ENCODE measurements around the gene USP6NL.
A peak's percentile ranks its signal among the peaks of the same experiment; 100 is the strongest.

The USP6NL gene

GRCh38 chr10:11512596-11512995 lies 98.9 kb downstream of the USP6NL start:
- no peak overlapping the region for H3K4me3 ChIP-seq (ENCODE audit: low read depth, low read length)
- in situ Hi-C loops (cut with HindIII; ENCODE audit: low sequenced_read_pairs) = no loop called here
- TF ChIP-seq CTCF (IDR thresholded peaks at IDR 0.05; ENCODE audit: low read depth, low read length, missing control alignments) = no peak
- no peak for DNase-seq (ENCODE audit: low read depth)

GRCh38 chr10:11511321-11511720 lies 100.1 kb downstream of the USP6NL start:
- peak; percentile 13 for DNase-seq (ENCODE audit: low read depth)
- in situ Hi-C loops (cut with HindIII; ENCODE audit: low sequenced_read_pairs) = no loop called here
- no peak for TF ChIP-seq CTCF (IDR thresholded peaks at IDR 0.05; ENCODE audit: low read depth, low read length, missing control alignments)
- H3K4me3 ChIP-seq (ENCODE audit: low read depth, low read length) = no peak overlapping the region

- H3K4me3 ChIP-seq (ENCODE audit: low read depth, low read length) = no peak overlapping the region
- TF ChIP-seq CTCF (IDR thresholded peaks at IDR 0.05; ENCODE audit: low read depth, low read length, missing control alignments) = no peak
- in situ Hi-C loops (cut with HindIII; ENCODE audit: low sequenced_read_pairs) = no loop called here
- DNase-seq (ENCODE audit: low read depth) = no peak
Observed at GRCh38 chr10:11510736-11511135, 100.7 kb downstream of the USP6NL start.

GRCh38 chr10:11510281-11510680 lies 101.2 kb downstream of the USP6NL start:
- TF ChIP-seq CTCF (IDR thresholded peaks at IDR 0.05; ENCODE audit: low read depth, low read length, missing control alignments) = no peak
- in situ Hi-C loops (cut with HindIII; ENCODE audit: low sequenced_read_pairs) = no loop called here
- no peak overlapping the region for H3K4me3 ChIP-seq (ENCODE audit: low read depth, low read length)
- DNase-seq (ENCODE audit: low read depth) = no peak

- TF ChIP-seq CTCF (IDR thresholded peaks at IDR 0.05; ENCODE audit: low read depth, low read length, missing control alignments) = no peak
- peak; percentile 24 for DNase-seq (ENCODE audit: low read depth)
- H3K4me3 ChIP-seq (ENCODE audit: low read depth, low read length) = no peak overlapping the region
- in situ Hi-C loops (cut with HindIII; ENCODE audit: low sequenced_read_pairs) = no loop called here
Observed at GRCh38 chr10:11509036-11509435, 102.4 kb downstream of the USP6NL start.

GRCh38 chr10:11506247-11506789 lies 105.1 kb downstream of the USP6NL start:
- TF ChIP-seq CTCF (IDR thresholded peaks at IDR 0.05; ENCODE audit: low read depth, low read length, missing control alignments) = no peak
- DNase-seq (ENCODE audit: low read depth) = no peak
- H3K4me3 ChIP-seq (ENCODE audit: low read depth, low read length) = no peak overlapping the region
- in situ Hi-C loops (cut with HindIII; ENCODE audit: low sequenced_read_pairs) = no loop called here

GRCh38 chr10:11505639-11506038 lies 105.8 kb downstream of the USP6NL start:
- H3K4me3 ChIP-seq (ENCODE audit: low read depth, low read length) = no peak overlapping the region
- in situ Hi-C loops (cut with HindIII; ENCODE audit: low sequenced_read_pairs) = no loop called here
- no peak for DNase-seq (ENCODE audit: low read depth)
- no peak for TF ChIP-seq CTCF (IDR thresholded peaks at IDR 0.05; ENCODE audit: low read depth, low read length, missing control alignments)

All from astrocyte of the cerebellum (primary cell).